ENCODE measurements around the gene KHDC4. TPM values are rescaled to one million over a fixed set of nuclear protein-coding genes. Genes with fewer than 3 reads are reported as not detected.

Gene KHDC4
- total and polyA plus RNA-seq, 10 of the 15 experiments (the other 5 are each of a cell fraction or from before 2014, with no cell fraction given), result 11.7 to 109 (median 41.9) TPM

GRCh38 chr1:155942578-155943141 lies 8.4 kb upstream of the KHDC4 start:
- in situ Hi-C loops (cut with MboI), result no loop called here
- H3K9ac ChIP-seq (ENCODE audit: control insufficient read depth, insufficient read depth, low read length), result no peak overlapping the region
- peaks cover 2 to 7% of the 10 kb centered on the region in 2 experiments; a peak in 3 of 4 replicates for H3K36me3 ChIP-seq (ENCODE audit: control insufficient read depth in 2 of 2, insufficient read depth in 2 of 2, low read length in 1 of 2)
- H2AFZ ChIP-seq (ENCODE audit: control insufficient read depth, low read depth, low read length), result no peak overlapping the region
- H3K4me1 ChIP-seq (ENCODE audit: control insufficient read depth, insufficient read depth, low read length), result peaks cover 73% of the 10 kb centered on the region
- no peak for FAIRE-seq
- DNase-seq (ENCODE audit: low read depth, low spot score), result no peak
- ChIA-PET CTCF (interaction anchor here (0.5 to 5.0 kb wide), 9 partner anchors 15 to 123 kb away, joined by 3 to 44 read pairs (median 5); partner anchors contain the start of gene ARHGEF2), RAD21 (ENCODE audit: unreplicated experiment) (interaction anchor here (1.0 to 4.4 kb wide), 7 partner anchors 9 to 173 kb away, joined by 3 to 130 read pairs (median 4); partner anchors contain the start of genes ARHGEF2 and KHDC4), POLR2A (interaction anchor here (0.8 to 10.8 kb wide), 4 partner anchors 9 to 54 kb away, joined by 3 to 273 read pairs (median 20); partner anchors contain the start of genes ARHGEF2 and KHDC4), SMC1A (ENCODE audit: uncharacterized antibody, unreplicated experiment) (interaction anchor here (0.9 to 5.1 kb wide), 4 partner anchors 37 to 124 kb away, joined by 5 to 133 read pairs (median 10); partner anchors contain the start of gene ARHGEF2)
- no peaks in the 10 kb centered on the region for H3K27me3 ChIP-seq (replicated peaks in 1 of 2; ENCODE audit: control insufficient read depth in 2 of 2, insufficient read depth in 2 of 2, low read length in 1 of 2)
- H3K79me2 ChIP-seq (ENCODE audit: control insufficient read depth, insufficient read depth, low read length), result no peaks in the 10 kb centered on the region
- intact Hi-C loops (cut with micrococcal nuclease; ENCODE audit: unreplicated experiment), result no loop called here
- BruUV-seq (replicated peaks), result no TSS peak
- no peak for TF ChIP-seq ATF3 (IDR thresholded peaks at IDR 0.05; ENCODE audit: borderline replicate concordance, extremely low read depth, low read depth, low read length)
- no peak for TF ChIP-seq MEF2B (IDR thresholded peaks at IDR 0.05; ENCODE audit: partially characterized antibody, poor library complexity, severe bottlenecking)
- peak; percentile 9; the same call in 1 of the 2 replicates for TF ChIP-seq POLR2A (IDR thresholded peaks at IDR 0.05; ENCODE audit: low read depth, low read length)
- H3K4me2 ChIP-seq (ENCODE audit: control insufficient read depth, insufficient read depth), result no peak overlapping the region
- H3K9me3 ChIP-seq (replicated peaks; ENCODE audit: control insufficient read depth, insufficient read depth, low read length), result no peaks in the 10 kb centered on the region
- no peak overlapping the region for H3K27ac ChIP-seq (ENCODE audit: control insufficient read depth, insufficient read depth)
- no peak for ATAC-seq
- H3K4me3 ChIP-seq, result no peak overlapping the region
- WGBS (ENCODE audit: insufficient coverage, insufficient replicate concordance, low lambda C conversion rate, missing lambda C conversion rate), result 95% methylated on average over 11 of the region's 11 CpGs
- H4K20me1 ChIP-seq (ENCODE audit: control insufficient read depth, insufficient read depth), result no peaks in the 10 kb centered on the region

- no TSS peak for BruUV-seq (replicated peaks)
- no peaks in the 10 kb centered on the region for H3K27me3 ChIP-seq (replicated peaks in 1 of 2; ENCODE audit: control insufficient read depth in 2 of 2, insufficient read depth in 2 of 2, low read length in 1 of 2)
- H3K9me3 ChIP-seq (replicated peaks; ENCODE audit: control insufficient read depth, insufficient read depth, low read length), result no peaks in the 10 kb centered on the region
- no peaks in the 10 kb centered on the region; a peak in 3 of 4 replicates for H3K36me3 ChIP-seq (ENCODE audit: control insufficient read depth in 2 of 2, insufficient read depth in 2 of 2, low read length in 1 of 2)
- in situ Hi-C loops (cut with MboI), result no loop called here
- no peak overlapping the region for H3K4me2 ChIP-seq (ENCODE audit: control insufficient read depth, insufficient read depth)
- H3K4me1 ChIP-seq (ENCODE audit: control insufficient read depth, insufficient read depth, low read length), result peaks cover 66% of the 10 kb centered on the region
- ATAC-seq (no peak), FAIRE-seq (no peak), DNase-seq (ENCODE audit: low read depth, low spot score) (no peak)
- no peak overlapping the region for H3K27ac ChIP-seq (ENCODE audit: control insufficient read depth, insufficient read depth)
- H4K20me1 ChIP-seq (ENCODE audit: control insufficient read depth, insufficient read depth), result no peaks in the 10 kb centered on the region
- H3K4me3 ChIP-seq, result no peak overlapping the region
- H3K79me2 ChIP-seq (ENCODE audit: control insufficient read depth, insufficient read depth, low read length), result no peaks in the 10 kb centered on the region
- CTCF ChIA-PET, result interaction anchor here (0.8 to 5.7 kb wide), 8 partner anchors 16 to 123 kb away, joined by 3 to 227 read pairs (median 34); partner anchors contain the start of gene ARHGEF2
- RAD21 ChIA-PET (ENCODE audit: unreplicated experiment), result interaction anchor here (1.0 to 6.3 kb wide), 5 partner anchors 8 to 174 kb away, joined by 3 to 214 read pairs (median 3); partner anchors contain the start of genes ARHGEF2 and KHDC4
- intact Hi-C loops (cut with micrococcal nuclease; ENCODE audit: unreplicated experiment), result no loop called here
- SMC1A ChIA-PET (ENCODE audit: uncharacterized antibody, unreplicated experiment), result interaction anchor here (0.9 to 5.7 kb wide), 7 partner anchors 11 to 125 kb away, joined by 4 to 229 read pairs (median 69); partner anchors contain the start of gene ARHGEF2
- WGBS (ENCODE audit: insufficient coverage, insufficient replicate concordance, low lambda C conversion rate, missing lambda C conversion rate), result 89% methylated on average over 29 of the region's 29 CpGs
- no peak overlapping the region for H2AFZ ChIP-seq (ENCODE audit: control insufficient read depth, low read depth, low read length)
- H3K9ac ChIP-seq (ENCODE audit: control insufficient read depth, insufficient read depth, low read length), result no peak overlapping the region
- POLR2A ChIA-PET, result interaction anchor here (4.5 to 10.8 kb wide), 2 partner anchors 8 to 36 kb away, joined by 28 to 273 read pairs; partner anchors contain the start of genes ARHGEF2 and KHDC4
- TF ChIP-seq NFYA (IDR thresholded peaks at IDR 0.05; ENCODE audit: borderline replicate concordance, low read depth, low read length) (no peak), TAF1 (IDR thresholded peaks at IDR 0.05; ENCODE audit: borderline replicate concordance, low read depth, low read length) (no peak), ATF2 (IDR thresholded peaks at IDR 0.05; ENCODE audit: low read length) (no peak), MYB (IDR thresholded peaks at IDR 0.05; ENCODE audit: borderline replicate concordance, low read depth, low read length) (no peak), NFYB (IDR thresholded peaks at IDR 0.05; ENCODE audit: insufficient read depth, low read depth, low read length) (no peak), CHD4 (IDR thresholded peaks at IDR 0.05) (no peak)
Observed at GRCh38 chr1:155941845-155942531, 7.8 kb upstream of the KHDC4 start.
